ENCODE data around the gene STAT4. TPM values are rescaled to one million over a fixed set of nuclear protein-coding genes. Genes with fewer than 3 reads are reported as not detected.

STAT4 gene
- total RNA-seq, 4 donors from 2014 or later: 3.1 to 9.1 TPM; not detected in 2

DNA sequence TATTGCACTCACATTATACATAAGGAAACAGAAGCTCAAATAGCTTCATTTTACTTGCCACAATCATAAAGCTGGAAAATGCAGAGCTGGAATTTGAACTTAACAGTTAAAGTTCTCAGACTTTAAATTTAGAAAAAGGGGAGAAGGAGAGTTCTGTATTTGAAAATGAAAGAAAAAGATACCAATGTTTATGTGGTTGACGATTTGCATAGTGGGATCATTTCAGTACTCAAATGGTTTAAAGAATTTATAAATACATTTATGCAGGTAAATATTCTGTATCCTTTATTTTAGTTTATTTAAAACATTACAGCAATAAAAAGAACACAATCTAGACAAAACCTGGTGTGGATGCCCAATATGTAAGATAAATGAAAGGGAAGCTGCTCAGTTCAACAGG, 25.5 kb upstream of the STAT4 start:
- Histone ChIP-seq H3K27ac (peak overlapping the region; percentile 40 to 66 (median 60)), H3K36me3 (no peaks in the 10 kb centered on the region), H3K4me1 (peaks cover 3 to 45% (median 16%) of the 10 kb centered on the region in 4 donors), H3K27me3 (no peaks in the 10 kb centered on the region), H3K4me3 (no peak overlapping the region), H3K9me3 (no peaks in the 10 kb centered on the region)
- in situ Hi-C loops (cut with MboI; ENCODE audit: low pct_ligation_motif_present in 1 of 4, low pct_unique_long_range_greater_than_20kb in 1 of 4, low sequenced_read_pairs in 3 of 4) (loop anchor here in 1 of 4 donors (10.0 kb wide), 1 partner anchor 328 kb away; no protein-coding TSS in a partner anchor), intact Hi-C loops (cut with DNase I; ENCODE audit: low total_unique reads) (no loop called here)
- WGBS, 2 donors (ENCODE audit: low coverage in 1 of 2): 20 to 29% methylated on average over 1 of the region's 1 CpG
- TF ChIP-seq, protein P1, sequence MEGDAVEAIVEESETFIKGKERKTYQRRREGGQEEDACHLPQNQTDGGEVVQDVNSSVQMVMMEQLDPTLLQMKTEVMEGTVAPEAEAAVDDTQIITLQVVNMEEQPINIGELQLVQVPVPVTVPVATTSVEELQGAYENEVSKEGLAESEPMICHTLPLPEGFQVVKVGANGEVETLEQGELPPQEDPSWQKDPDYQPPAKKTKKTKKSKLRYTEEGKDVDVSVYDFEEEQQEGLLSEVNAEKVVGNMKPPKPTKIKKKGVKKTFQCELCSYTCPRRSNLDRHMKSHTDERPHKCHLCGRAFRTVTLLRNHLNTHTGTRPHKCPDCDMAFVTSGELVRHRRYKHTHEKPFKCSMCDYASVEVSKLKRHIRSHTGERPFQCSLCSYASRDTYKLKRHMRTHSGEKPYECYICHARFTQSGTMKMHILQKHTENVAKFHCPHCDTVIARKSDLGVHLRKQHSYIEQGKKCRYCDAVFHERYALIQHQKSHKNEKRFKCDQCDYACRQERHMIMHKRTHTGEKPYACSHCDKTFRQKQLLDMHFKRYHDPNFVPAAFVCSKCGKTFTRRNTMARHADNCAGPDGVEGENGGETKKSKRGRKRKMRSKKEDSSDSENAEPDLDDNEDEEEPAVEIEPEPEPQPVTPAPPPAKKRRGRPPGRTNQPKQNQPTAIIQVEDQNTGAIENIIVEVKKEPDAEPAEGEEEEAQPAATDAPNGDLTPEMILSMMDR (IDR thresholded peaks at IDR 0.05): no peak
- TF ChIP-seq POLR2A (IDR thresholded peaks at IDR 0.05) (no peak), POLR2AphosphoS5 (IDR thresholded peaks at IDR 0.05) (no peak), EP300 (IDR thresholded peaks at IDR 0.05; ENCODE audit: low read depth) (no peak)
- no peak for DNase-seq

DNA sequence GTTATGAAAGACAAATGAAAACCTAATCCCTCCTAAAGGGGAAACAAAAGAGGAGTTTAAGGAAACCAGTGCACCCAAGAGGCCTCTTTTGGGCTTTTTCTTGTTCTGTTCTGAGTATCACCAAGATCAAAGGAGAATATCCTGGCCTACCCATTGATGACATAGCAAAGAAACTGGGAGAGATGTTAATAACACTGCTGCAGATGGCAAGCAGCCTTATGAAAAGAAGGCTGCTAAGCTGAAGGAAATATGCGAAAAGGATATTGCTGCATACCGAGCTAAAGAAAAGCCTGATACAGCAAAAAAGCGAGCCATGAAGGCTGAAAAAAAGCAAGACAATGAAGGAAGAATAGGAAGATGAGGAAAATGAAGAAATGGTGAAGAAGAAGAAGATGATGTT, 23.6 kb upstream of the STAT4 start:
- intact Hi-C loops (cut with DNase I; ENCODE audit: low total_unique reads) (no loop called here), in situ Hi-C loops (cut with MboI; ENCODE audit: low pct_ligation_motif_present in 1 of 4, low pct_unique_long_range_greater_than_20kb in 1 of 4, low sequenced_read_pairs in 3 of 4) (loop anchor here in 3 of 4 donors (10.0 to 25.0 kb wide), 4 partner anchors 330 to 513 kb away; partner anchors contain the start of gene NABP1 (in 1 of the 3))
- no peaks in the 10 kb centered on the region for H3K27me3 ChIP-seq
- no peaks in the 10 kb centered on the region for H3K9me3 ChIP-seq
- no peak for DNase-seq
- TF ChIP-seq, protein P1 (IDR thresholded peaks at IDR 0.05): no peak
- TF ChIP-seq POLR2AphosphoS5 (IDR thresholded peaks at IDR 0.05) (no peak), EP300 (IDR thresholded peaks at IDR 0.05; ENCODE audit: low read depth) (no peak), POLR2A (IDR thresholded peaks at IDR 0.05) (no peak)
- peaks cover 3 to 45% (median 16%) of the 10 kb centered on the region in 4 donors for H3K4me1 ChIP-seq
- H3K4me3 ChIP-seq: no peak overlapping the region
- WGBS, 2 donors (ENCODE audit: low coverage in 1 of 2): 90 to 100% methylated on average over 1 to 3 of the region's 3 CpGs
- no peaks in the 10 kb centered on the region for H3K36me3 ChIP-seq
- no peak overlapping the region for H3K27ac ChIP-seq

- Histone ChIP-seq H3K36me3 (no peaks in the 10 kb centered on the region), H3K9me3 (no peaks in the 10 kb centered on the region), H3K4me3 (no peak overlapping the region), H3K27me3 (no peaks in the 10 kb centered on the region), H3K27ac (no peak overlapping the region), H3K4me1 (peaks cover 0 to 39% (median 14%) of the 10 kb centered on the region in 4 donors)
- WGBS, 2 donors (ENCODE audit: low coverage in 1 of 2): 83 to 85% methylated on average over 3 of the region's 3 CpGs
- in situ Hi-C loops (cut with MboI; ENCODE audit: low pct_ligation_motif_present in 1 of 4, low pct_unique_long_range_greater_than_20kb in 1 of 4, low sequenced_read_pairs in 3 of 4) (loop anchor here in 3 of 4 donors (10.0 to 25.0 kb wide), 4 partner anchors 332 to 514 kb away; partner anchors contain the start of gene NABP1 (in 1 of the 3)), intact Hi-C loops (cut with DNase I; ENCODE audit: low total_unique reads) (no loop called here)
- no peak for DNase-seq
- TF ChIP-seq POLR2A (IDR thresholded peaks at IDR 0.05) (no peak), EP300 (IDR thresholded peaks at IDR 0.05; ENCODE audit: low read depth) (no peak), POLR2AphosphoS5 (IDR thresholded peaks at IDR 0.05) (no peak)
- TF ChIP-seq, protein P1 (IDR thresholded peaks at IDR 0.05): no peak
These were observed 22.4 kb upstream of the STAT4 start for GRCh38 chr2:191173206-191173605.

DNA sequence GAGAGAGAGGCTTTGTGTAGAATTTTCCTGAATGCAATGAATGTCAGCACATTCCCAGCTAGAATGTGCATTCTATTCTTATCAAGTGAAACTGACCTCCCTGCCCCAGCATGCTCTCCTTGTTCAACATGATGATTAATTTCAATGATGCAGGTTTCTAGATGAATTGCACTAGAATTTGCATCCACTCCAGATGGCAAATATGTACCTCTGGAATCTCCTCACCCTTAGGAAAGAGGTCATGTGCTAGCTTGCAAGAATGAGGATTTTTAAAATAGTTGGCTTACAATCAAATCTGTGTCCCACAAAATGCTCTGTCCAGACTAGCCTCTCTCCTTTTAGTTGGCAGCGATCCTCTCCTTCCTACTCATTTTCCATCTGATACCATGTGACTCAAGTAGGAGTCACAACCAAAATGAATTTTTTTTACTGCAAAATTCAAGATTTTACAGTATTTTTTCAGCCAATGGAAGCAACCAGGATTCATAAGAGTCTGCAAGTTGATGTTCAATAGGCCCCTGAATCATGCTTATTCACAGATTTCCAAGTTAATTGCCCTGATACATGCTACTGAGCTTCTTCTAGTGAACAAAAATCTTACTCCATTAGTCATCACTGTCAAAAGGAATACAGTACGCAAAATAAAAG, 21.0 kb upstream of the STAT4 start:
- H3K36me3 ChIP-seq: no peaks in the 10 kb centered on the region
- TF ChIP-seq, protein P1 (IDR thresholded peaks at IDR 0.05): no peak
- no peak for TF ChIP-seq POLR2A (IDR thresholded peaks at IDR 0.05)
- TF ChIP-seq POLR2AphosphoS5 (IDR thresholded peaks at IDR 0.05): no peak
- no peak for TF ChIP-seq EP300 (IDR thresholded peaks at IDR 0.05; ENCODE audit: low read depth)
- no peak for DNase-seq
- no peak overlapping the region for H3K27ac ChIP-seq
- H3K27me3 ChIP-seq: no peaks in the 10 kb centered on the region
- H3K9me3 ChIP-seq: no peaks in the 10 kb centered on the region
- no peak overlapping the region for H3K4me3 ChIP-seq
- in situ Hi-C loops (cut with MboI; ENCODE audit: low pct_ligation_motif_present in 1 of 4, low pct_unique_long_range_greater_than_20kb in 1 of 4, low sequenced_read_pairs in 3 of 4) (loop anchor here in 3 of 4 donors (10.0 to 25.0 kb wide), 4 partner anchors 333 to 515 kb away; partner anchors contain the start of gene NABP1 (in 1 of the 3)), intact Hi-C loops (cut with DNase I; ENCODE audit: low total_unique reads) (no loop called here)
- WGBS, 2 donors (ENCODE audit: low coverage in 1 of 2): 78 to 81% methylated on average over 2 of the region's 2 CpGs
- H3K4me1 ChIP-seq: peaks cover 0 to 41% (median 14%) of the 10 kb centered on the region in 4 donors

Measured in transverse colon (tissue), 4 donors.